A549 (cell line): ENCODE results near the gene NTN4. TPM values are rescaled to one million over a fixed set of nuclear protein-coding genes. Genes with fewer than 3 reads are reported as not detected.

ENCODE experiments used
- ATAC-seq, 2 experiments: fragments of 200-7000 bp in 1 of 2; fragments of >200 bp in 1 of 2; cut with Nextera tagmentation in 1 of 2; cut with Tn5 transposase in 1 of 2; 3 replicates each; pipeline versions ENCODE4 v1.8.0 to v1.9.1; 2018 to 2020; ENCODE audit warnings: mild to moderate bottlenecking in 1 of 2, moderate library complexity in 1 of 2
- CTCF ChIA-PET: fragments of 300-600 bp; sonication (Branson Sonifier 250); formaldehyde crosslinking; extraction: SDS; loops from one replicate; lab custom pipeline; 2021; ENCODE audit warnings: antibody characterized with exemption, inconsistent platforms; lab: Yijun Ruan, JAX
- POLR2A ChIA-PET: fragments of 350-600 bp; formaldehyde crosslinking; extraction: SDS; loops from one replicate; lab custom pipeline; 2021; ENCODE audit warnings: antibody characterized with exemption, inconsistent platforms; lab: Yijun Ruan, JAX
- DNase-seq, 2 experiments: peaks; one replicate each; pipeline versions ENCODE4 v3.0.0 to v3.0.0-alpha.2; 2011 to 2016; ENCODE audit warnings: low read depth in 1 of 2, low spot score in 1 of 2
- FAIRE-seq: peaks from 2 replicates; lab custom pipeline; 2011; peaks lifted over from hg19 to GRCh38; lab: Jason Lieb, UNC
- H3K27ac ChIP-seq, 2 experiments: fragments of >200 bp; sonication (Bioruptor Twin); formaldehyde crosslinking; 3 replicates each; pipeline ENCODE4 v1.5.1; 2016 to 2017
- H3K4me1 ChIP-seq: fragments of >200 bp; sonication (Bioruptor Twin); formaldehyde crosslinking; 3 replicates; pipeline ENCODE4 v1.6.1; 2016
- H3K4me2 ChIP-seq: fragments of >200 bp; sonication (Bioruptor Twin); formaldehyde crosslinking; 3 replicates; pipeline ENCODE4 v1.6.1; 2016
- H3K4me3 ChIP-seq: fragments of >200 bp; sonication (Bioruptor Twin); formaldehyde crosslinking; 3 replicates; pipeline ENCODE4 v1.5.1; 2016
- H3K9me3 ChIP-seq: fragments of >200 bp; sonication (Bioruptor Twin); formaldehyde crosslinking; 3 replicates; pipeline ENCODE4 v1.6.1; 2016
- CEBPB ChIP-seq, 2 experiments: fragments of >200 bp in 1 of 2; sonication (Bioruptor Twin) in 1 of 2; formaldehyde crosslinking in 1 of 2; IDR thresholded peaks; 2 replicates each; pipeline ENCODE4 v1.6.1; 2012 to 2016
- EP300 ChIP-seq, 2 experiments: fragments of >200 bp; sonication (Bioruptor Twin); formaldehyde crosslinking; IDR thresholded peaks; 2 replicates in 1 of 2; 3 replicates in 1 of 2; pipeline ENCODE4 v1.6.1; 2016 to 2017
- FOSB ChIP-seq: fragments of 250-450 bp; sonication (Bioruptor Pico); IDR thresholded peaks from 2 replicates; pipeline ENCODE4 v1.5.0; 2020; ENCODE audit warnings: mild to moderate bottlenecking, moderate library complexity
- FOSL2 ChIP-seq, 2 experiments: fragments of 450-650 bp in 1 of 2; fragments of >200 bp in 1 of 2; sonication (Bioruptor Twin) in 1 of 2; formaldehyde crosslinking; IDR thresholded peaks; 2 replicates each; pipeline versions ENCODE4 v1.5.0 to v1.6.1; 2016 to 2020; ENCODE audit warnings: mild to moderate bottlenecking in 1 of 2, moderate library complexity in 1 of 2
- GATA3 ChIP-seq: IDR thresholded peaks from 2 replicates; pipeline ENCODE4 v1.6.1; 2012; ENCODE audit warnings: borderline replicate concordance
- HOXA7 ChIP-seq: fragments of 250-450 bp; sonication (Bioruptor Pico); IDR thresholded peaks from 2 replicates; pipeline ENCODE4 v1.5.0; 2020; ENCODE audit warnings: mild to moderate bottlenecking, moderate library complexity
- JUN ChIP-seq, 2 experiments: fragments of >200 bp; sonication (Bioruptor Twin); formaldehyde crosslinking; IDR thresholded peaks; 2 replicates in 1 of 2; 3 replicates in 1 of 2; pipeline ENCODE4 v1.6.1; 2016 to 2017
- MYC ChIP-seq: IDR thresholded peaks from 2 replicates; pipeline ENCODE4 v1.6.1; 2012; ENCODE audit warnings: mild to moderate bottlenecking, inconsistent platforms, low read length, improper control_type of control experiment, borderline replicate concordance
- NFE2L2 ChIP-seq: fragments of 150-350 bp; conservative IDR thresholded peaks from 2 replicates; pipeline ENCODE4 v1.6.1; 2014; ENCODE audit warnings: low read length
- NR3C1 ChIP-seq: fragments of >200 bp; sonication (Bioruptor Twin); formaldehyde crosslinking; IDR thresholded peaks from 3 replicates; pipeline ENCODE4 v1.6.1; 2017
- PHF8 ChIP-seq: fragments of 200-600 bp; sonication (generic); IDR thresholded peaks from 2 replicates; pipeline ENCODE4 v1.6.1; 2016; ENCODE audit warnings: low read depth, mild to moderate bottlenecking, antibody characterized with exemption, moderate library complexity, borderline replicate concordance
- POLR2A ChIP-seq: IDR thresholded peaks from 2 replicates; pipeline ENCODE4 v1.6.1; 2012; ENCODE audit warnings: mild to moderate bottlenecking, low read length
- RNF2 ChIP-seq: fragments of 200-600 bp; sonication (generic); IDR thresholded peaks from 2 replicates; pipeline ENCODE4 v1.6.1; 2016; ENCODE audit warnings: low read depth, mild to moderate bottlenecking, antibody characterized with exemption, moderate library complexity, borderline replicate concordance
- TP53 ChIP-seq: fragments of 250-450 bp; sonication (Bioruptor Pico); IDR thresholded peaks from 2 replicates; pipeline ENCODE4 v1.5.0; 2021; ENCODE audit warnings: mild to moderate bottlenecking, moderate library complexity
- WGBS: methylation state at CpG from one replicate; pipeline ENCODE4 v1.1.6; 2017; ENCODE audit errors: missing lambda C conversion rate; 5-methylcytosine and 5-hydroxymethylcytosine counted together
- polyA minus RNA-seq: library from RNA; depleted of rRNA, polyadenylated mRNA; stranded (reverse); fragments of >200 nt; gene quantifications from 2 replicates; pipeline ENCODE4 v1.2.3, GENCODE V29; 2011; rRNA and poly(A)+ RNA removed
- polyA plus RNA-seq, 4 experiments: library from polyadenylated mRNA; depleted of rRNA in 3 of 4; stranded (reverse); fragments of >200 nt; fragmentation: RNase III in 1 of 4; extraction: RNeasy Plus Mini Kit Qiagen cat#74134 plus additional on column Dnase treatment in 1 of 4; gene quantifications; 2 replicates in 3 of 4; 3 replicates in 1 of 4; pipeline ENCODE4 v1.2.3, GENCODE V29; 2011 to 2017
- TF ChIP-seq, protein P1 (sequence below): fragments of 450-650 bp; IDR thresholded peaks from 2 replicates; pipeline ENCODE4 v1.6.1; 2014; ENCODE audit warnings: antibody characterized with exemption
- TF ChIP-seq, protein P2 (sequence below): fragments of 200-600 bp; sonication (generic); IDR thresholded peaks from 2 replicates; pipeline ENCODE4 v1.6.1; 2016; ENCODE audit warnings: antibody characterized with exemption, mild to moderate bottlenecking, moderate library complexity
- TF ChIP-seq, protein P3 (sequence below): IDR thresholded peaks from 2 replicates; pipeline ENCODE4 v1.6.1; 2012
- TF ChIP-seq, protein P4 (sequence below): IDR thresholded peaks from 2 replicates; pipeline ENCODE4 v1.6.1; 2012; ENCODE audit warnings: low read depth, borderline replicate concordance
- TF ChIP-seq, protein P5 (sequence below): fragments of >200 bp; sonication (Bioruptor Twin); formaldehyde crosslinking; IDR thresholded peaks from 3 replicates; pipeline ENCODE4 v1.6.1; 2016
- TF ChIP-seq, protein P6 (sequence below): fragments of 250-450 bp; sonication (Bioruptor Pico); IDR thresholded peaks from 2 replicates; pipeline ENCODE4 v1.5.0; 2020; ENCODE audit warnings: low read depth, mild to moderate bottlenecking, moderate library complexity

NTN4 gene
- 132 and 168 TPM in 2 replicates for polyA plus RNA-seq (2011; rRNA removed)
- 63.1 and 77.4 TPM in 2 replicates for polyA plus RNA-seq (2012; cell fraction: cytosol; rRNA removed)
- polyA plus RNA-seq (2012; cell fraction: nucleus; rRNA removed) = 77.0 and 82.3 TPM in 2 replicates
- polyA plus RNA-seq (2017; fragmentation: RNase III; extraction: RNeasy Plus Mini Kit Qiagen cat#74134 plus additional on column Dnase treatment) = 36.9 to 37.3 TPM (median 37.1 TPM) in 3 replicates
- polyA minus RNA-seq = 274 and 323 TPM in 2 replicates

DNA sequence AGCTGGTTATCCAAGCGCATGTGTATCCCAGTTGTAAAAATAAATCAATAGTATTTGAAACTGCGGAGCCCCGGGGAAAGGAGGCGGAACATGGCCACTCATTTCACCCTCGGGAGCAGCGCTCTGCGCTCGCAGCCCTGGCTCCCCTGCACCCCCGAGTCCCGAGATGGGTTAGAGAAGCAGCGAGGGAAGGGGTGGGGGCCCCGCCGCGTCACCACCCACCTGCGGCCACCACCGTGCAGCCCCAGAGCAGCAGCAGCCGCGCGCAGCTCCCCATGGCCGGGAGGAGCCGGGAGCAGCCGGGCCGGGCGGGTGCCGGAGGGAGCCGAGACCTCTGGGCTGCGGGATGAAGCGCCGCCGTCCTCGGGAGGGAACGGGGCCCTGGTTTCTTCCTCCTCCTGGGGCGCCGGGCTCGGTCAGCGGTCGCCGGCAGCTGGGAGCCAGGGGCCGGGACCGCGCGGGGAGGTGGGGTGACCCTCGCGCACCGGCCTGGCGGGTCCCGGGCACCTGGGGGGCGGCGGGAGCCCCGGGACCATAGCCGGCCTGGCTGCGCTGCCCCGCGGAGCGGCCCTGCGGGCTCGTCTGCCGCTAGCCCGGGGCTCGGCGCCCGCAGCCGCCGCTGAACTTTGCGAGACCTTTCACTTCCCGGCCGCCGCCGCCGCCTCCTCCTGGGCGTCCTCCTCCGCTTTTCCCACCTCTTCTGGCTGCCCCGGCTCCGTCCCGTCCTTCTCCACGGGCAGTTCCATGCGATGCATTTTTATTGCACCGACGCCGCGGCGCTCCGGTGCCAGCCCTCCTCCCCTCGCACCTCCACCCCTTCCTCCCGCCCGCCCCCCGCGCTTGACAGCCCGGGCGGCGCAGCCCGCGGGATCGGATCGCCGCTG lies at the start of gene NTN4:
NTN4 (minus strand) TSS at position 732 of the 884 bp plus-strand sequence; CDS start at position 277, 455 bp downstream.
- WGBS = 2% methylated on average over 36 of the region's 96 CpGs
- TF ChIP-seq, protein P1, sequence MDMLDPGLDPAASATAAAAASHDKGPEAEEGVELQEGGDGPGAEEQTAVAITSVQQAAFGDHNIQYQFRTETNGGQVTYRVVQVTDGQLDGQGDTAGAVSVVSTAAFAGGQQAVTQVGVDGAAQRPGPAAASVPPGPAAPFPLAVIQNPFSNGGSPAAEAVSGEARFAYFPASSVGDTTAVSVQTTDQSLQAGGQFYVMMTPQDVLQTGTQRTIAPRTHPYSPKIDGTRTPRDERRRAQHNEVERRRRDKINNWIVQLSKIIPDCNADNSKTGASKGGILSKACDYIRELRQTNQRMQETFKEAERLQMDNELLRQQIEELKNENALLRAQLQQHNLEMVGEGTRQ = no peak
- TF ChIP-seq, protein P2, sequence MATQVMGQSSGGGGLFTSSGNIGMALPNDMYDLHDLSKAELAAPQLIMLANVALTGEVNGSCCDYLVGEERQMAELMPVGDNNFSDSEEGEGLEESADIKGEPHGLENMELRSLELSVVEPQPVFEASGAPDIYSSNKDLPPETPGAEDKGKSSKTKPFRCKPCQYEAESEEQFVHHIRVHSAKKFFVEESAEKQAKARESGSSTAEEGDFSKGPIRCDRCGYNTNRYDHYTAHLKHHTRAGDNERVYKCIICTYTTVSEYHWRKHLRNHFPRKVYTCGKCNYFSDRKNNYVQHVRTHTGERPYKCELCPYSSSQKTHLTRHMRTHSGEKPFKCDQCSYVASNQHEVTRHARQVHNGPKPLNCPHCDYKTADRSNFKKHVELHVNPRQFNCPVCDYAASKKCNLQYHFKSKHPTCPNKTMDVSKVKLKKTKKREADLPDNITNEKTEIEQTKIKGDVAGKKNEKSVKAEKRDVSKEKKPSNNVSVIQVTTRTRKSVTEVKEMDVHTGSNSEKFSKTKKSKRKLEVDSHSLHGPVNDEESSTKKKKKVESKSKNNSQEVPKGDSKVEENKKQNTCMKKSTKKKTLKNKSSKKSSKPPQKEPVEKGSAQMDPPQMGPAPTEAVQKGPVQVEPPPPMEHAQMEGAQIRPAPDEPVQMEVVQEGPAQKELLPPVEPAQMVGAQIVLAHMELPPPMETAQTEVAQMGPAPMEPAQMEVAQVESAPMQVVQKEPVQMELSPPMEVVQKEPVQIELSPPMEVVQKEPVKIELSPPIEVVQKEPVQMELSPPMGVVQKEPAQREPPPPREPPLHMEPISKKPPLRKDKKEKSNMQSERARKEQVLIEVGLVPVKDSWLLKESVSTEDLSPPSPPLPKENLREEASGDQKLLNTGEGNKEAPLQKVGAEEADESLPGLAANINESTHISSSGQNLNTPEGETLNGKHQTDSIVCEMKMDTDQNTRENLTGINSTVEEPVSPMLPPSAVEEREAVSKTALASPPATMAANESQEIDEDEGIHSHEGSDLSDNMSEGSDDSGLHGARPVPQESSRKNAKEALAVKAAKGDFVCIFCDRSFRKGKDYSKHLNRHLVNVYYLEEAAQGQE = 0 out of 2 replicates have a peak, but pooled peaks have one; percentile 15
- peak; percentile 16; the same call in 1 of the 2 replicates for TF ChIP-seq TP53 (CRISPR knock-in tag)
- TF ChIP-seq FOSB (CRISPR knock-in tag) = 0 out of 2 replicates have a peak, but pooled peaks have one; percentile 50
- no peak for TF ChIP-seq FOSL2 (IDR thresholded peaks at IDR 0.05)
- TF ChIP-seq FOSL2 (CRISPR knock-in tag; IDR thresholded peaks at IDR 0.05) = no peak
- TF ChIP-seq, protein P3, sequence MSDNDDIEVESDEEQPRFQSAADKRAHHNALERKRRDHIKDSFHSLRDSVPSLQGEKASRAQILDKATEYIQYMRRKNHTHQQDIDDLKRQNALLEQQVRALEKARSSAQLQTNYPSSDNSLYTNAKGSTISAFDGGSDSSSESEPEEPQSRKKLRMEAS = peak; percentile 34; the same call in 1 of the 2 replicates
- TF ChIP-seq RNF2 = no peak
- peak; percentile 35; the same call in 1 of the 2 replicates for TF ChIP-seq POLR2A
- TF ChIP-seq HOXA7 (CRISPR knock-in tag) = no peak
- peak; percentile 9; the same call in 1 of the 2 replicates for TF ChIP-seq NFE2L2
- TF ChIP-seq, protein P4, sequence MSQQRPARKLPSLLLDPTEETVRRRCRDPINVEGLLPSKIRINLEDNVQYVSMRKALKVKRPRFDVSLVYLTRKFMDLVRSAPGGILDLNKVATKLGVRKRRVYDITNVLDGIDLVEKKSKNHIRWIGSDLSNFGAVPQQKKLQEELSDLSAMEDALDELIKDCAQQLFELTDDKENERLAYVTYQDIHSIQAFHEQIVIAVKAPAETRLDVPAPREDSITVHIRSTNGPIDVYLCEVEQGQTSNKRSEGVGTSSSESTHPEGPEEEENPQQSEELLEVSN = 0 out of 2 replicates have a peak, but pooled peaks have one; percentile 15
- peak in 1 of 2 experiments; percentile 60; a peak in 3 of 5 replicates for TF ChIP-seq JUN (IDR thresholded peaks at IDR 0.05)
- no peak for TF ChIP-seq NR3C1
- TF ChIP-seq MYC = 0 out of 2 replicates have a peak, but pooled peaks have one; percentile 3
- TF ChIP-seq PHF8 = peak; percentile 36; the same call in 1 of the 2 replicates
- TF ChIP-seq, all 56 proteins: peak for 10
- Histone ChIP-seq H3K9me3 (no peaks in the 10 kb centered on the region), H3K4me3 (peak within 1 kb of the TSS; percentile 82), H3K27ac (peak within 1 kb of the TSS; percentile 97 to 99), H3K4me1 (peaks cover 72% of the 10 kb centered on the region), H3K4me2 (peak within 1 kb of the TSS; percentile 90)
- DNase-seq (peak; percentile 33 to 65), FAIRE-seq (no peak), ATAC-seq (peak; percentile 57 to 72)
- POLR2A ChIA-PET = interaction anchor here (0.8 to 2.7 kb wide), 4 partner anchors 12 to 157 kb away, joined by 3 to 40 read pairs (median 4); no protein-coding TSS in a partner anchor
- CTCF ChIA-PET = interaction anchor here (0.6 to 1.7 kb wide), 9 partner anchors 9 to 203 kb away, joined by 3 to 7 read pairs (median 3); no protein-coding TSS in a partner anchor

DNA sequence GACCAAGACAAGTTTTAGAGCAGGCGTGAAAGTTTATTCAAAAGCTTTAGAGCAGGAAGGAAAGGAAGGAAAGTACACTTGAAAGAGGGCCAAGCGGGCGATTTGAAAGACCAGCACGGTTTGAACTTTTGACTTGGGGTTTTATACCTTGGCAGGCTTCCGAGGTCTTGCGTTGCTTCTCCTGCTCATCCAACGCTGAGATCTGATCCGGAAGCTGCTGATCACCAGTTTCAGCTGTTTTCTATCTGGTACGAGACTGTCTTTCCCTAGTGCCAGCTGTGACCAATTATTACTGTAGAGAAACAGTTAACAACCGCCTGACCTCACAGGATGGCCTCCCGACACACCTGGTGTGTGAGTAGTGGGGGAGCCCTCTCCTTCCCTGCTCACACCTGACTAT lies 47.6 kb upstream of the NTN4 start:
- Histone ChIP-seq H3K4me3 (peak overlapping the region; percentile 7; the same call in 2 of the 3 replicates), H3K9me3 (no peaks in the 10 kb centered on the region), H3K27ac (peak overlapping the region; percentile 80 to 87), H3K4me1 (peaks cover 49% of the 10 kb centered on the region), H3K4me2 (peak overlapping the region; percentile 65)
- peak in 1 of 2 experiments; percentile 90 for DNase-seq
- peak; percentile 44 to 59; a peak in 5 of 6 replicates for ATAC-seq
- ChIA-PET CTCF (interaction anchor here (0.8 to 1.6 kb wide), 3 partner anchors 10 to 21 kb away, joined by 3 to 9 read pairs (median 3); no protein-coding TSS in a partner anchor), POLR2A (interaction anchor here (1.1 to 1.5 kb wide), 2 partner anchors 33 to 49 kb away, joined by 3 to 12 read pairs; no protein-coding TSS in a partner anchor)
- TF ChIP-seq EP300 (IDR thresholded peaks at IDR 0.05) (0 out of 5 replicates have a peak, but pooled peaks of 1 of the 2 experiments have one; percentile 19), GATA3 (peak; percentile 43; the same call in 1 of the 2 replicates), CEBPB (IDR thresholded peaks at IDR 0.05) (peak in 1 of 2 experiments; percentile 29; a peak in 1 of 4 replicates)
- TF ChIP-seq, protein P5, sequence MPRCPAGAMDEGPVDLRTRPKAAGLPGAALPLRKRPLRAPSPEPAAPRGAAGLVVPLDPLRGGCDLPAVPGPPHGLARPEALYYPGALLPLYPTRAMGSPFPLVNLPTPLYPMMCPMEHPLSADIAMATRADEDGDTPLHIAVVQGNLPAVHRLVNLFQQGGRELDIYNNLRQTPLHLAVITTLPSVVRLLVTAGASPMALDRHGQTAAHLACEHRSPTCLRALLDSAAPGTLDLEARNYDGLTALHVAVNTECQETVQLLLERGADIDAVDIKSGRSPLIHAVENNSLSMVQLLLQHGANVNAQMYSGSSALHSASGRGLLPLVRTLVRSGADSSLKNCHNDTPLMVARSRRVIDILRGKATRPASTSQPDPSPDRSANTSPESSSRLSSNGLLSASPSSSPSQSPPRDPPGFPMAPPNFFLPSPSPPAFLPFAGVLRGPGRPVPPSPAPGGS = peak; percentile 55; the same call in 1 of the 3 replicates
- TF ChIP-seq, protein P6, sequence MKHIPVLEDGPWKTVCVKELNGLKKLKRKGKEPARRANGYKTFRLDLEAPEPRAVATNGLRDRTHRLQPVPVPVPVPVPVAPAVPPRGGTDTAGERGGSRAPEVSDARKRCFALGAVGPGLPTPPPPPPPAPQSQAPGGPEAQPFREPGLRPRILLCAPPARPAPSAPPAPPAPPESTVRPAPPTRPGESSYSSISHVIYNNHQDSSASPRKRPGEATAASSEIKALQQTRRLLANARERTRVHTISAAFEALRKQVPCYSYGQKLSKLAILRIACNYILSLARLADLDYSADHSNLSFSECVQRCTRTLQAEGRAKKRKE (CRISPR knock-in tag) = no peak
- WGBS = 3% methylated on average over 11 of the region's 11 CpGs
- peak; percentile 32 for FAIRE-seq
